ENCODE measurements around the gene SPEF1.

The SPEF1 gene

GRCh38 chr20:3783068-3783489 is 1.8 kb upstream of the SPEF1 start:
- H4K20me1 ChIP-seq (ENCODE audit: insufficient read depth, low read length), result no peaks in the 10 kb centered on the region
- peaks cover 7% of the 10 kb centered on the region for H3K27me3 ChIP-seq (ENCODE audit: insufficient read depth, low read length)
- H3K9ac ChIP-seq (ENCODE audit: low read length), result no peak overlapping the region
- H3K36me3 ChIP-seq (ENCODE audit: insufficient read depth, low read length), result peaks cover 4% of the 10 kb centered on the region
- peaks cover 53% of the 10 kb centered on the region for H3K4me1 ChIP-seq (ENCODE audit: insufficient read depth, low read length, severe bottlenecking)
- H3F3A ChIP-seq (ENCODE audit: insufficient read depth, low read length), result no peaks in the 10 kb centered on the region
- H3K9me2 ChIP-seq (ENCODE audit: low read depth, low read length), result no peaks in the 10 kb centered on the region
- no peak overlapping the region for H3K4me3 ChIP-seq (ENCODE audit: low read depth, low read length, poor library complexity, severe bottlenecking)
- no peak overlapping the region for H2AFZ ChIP-seq (ENCODE audit: low read length)
- no peak overlapping the region for H3K4me2 ChIP-seq (ENCODE audit: low read length)
- H3K9me3 ChIP-seq (ENCODE audit: low read length), result no peaks in the 10 kb centered on the region
- no peaks in the 10 kb centered on the region for H3K79me2 ChIP-seq (ENCODE audit: insufficient read depth, low read length)
- no peak for TF ChIP-seq EZH2 (IDR thresholded peaks at IDR 0.05; ENCODE audit: borderline replicate concordance, low read length)
- no peak for TF ChIP-seq CTCF (IDR thresholded peaks at IDR 0.05; ENCODE audit: low read length)
- no peak overlapping the region for H3K27ac ChIP-seq (ENCODE audit: low read depth, low read length, poor library complexity, severe bottlenecking)

- TF ChIP-seq EZH2 (IDR thresholded peaks at IDR 0.05; ENCODE audit: borderline replicate concordance, low read length) (no peak), CTCF (IDR thresholded peaks at IDR 0.05; ENCODE audit: low read length) (no peak)
- Histone ChIP-seq H3K79me2 (ENCODE audit: insufficient read depth, low read length) (no peaks in the 10 kb centered on the region), H3K9me2 (ENCODE audit: low read depth, low read length) (no peaks in the 10 kb centered on the region), H3K27me3 (ENCODE audit: insufficient read depth, low read length) (peaks cover 7% of the 10 kb centered on the region), H2AFZ (ENCODE audit: low read length) (no peak overlapping the region), H4K20me1 (ENCODE audit: insufficient read depth, low read length) (no peaks in the 10 kb centered on the region), H3K4me3 (ENCODE audit: low read depth, low read length, poor library complexity, severe bottlenecking) (no peak overlapping the region), H3K9ac (ENCODE audit: low read length) (no peak overlapping the region), H3K9me3 (ENCODE audit: low read length) (no peaks in the 10 kb centered on the region), H3K4me2 (ENCODE audit: low read length) (no peak overlapping the region), H3F3A (ENCODE audit: insufficient read depth, low read length) (no peaks in the 10 kb centered on the region), H3K4me1 (ENCODE audit: insufficient read depth, low read length, severe bottlenecking) (peaks cover 57% of the 10 kb centered on the region), H3K36me3 (ENCODE audit: insufficient read depth, low read length) (peaks cover 4% of the 10 kb centered on the region), H3K27ac (ENCODE audit: low read depth, low read length, poor library complexity, severe bottlenecking) (no peak overlapping the region)
Measured at GRCh38 chr20:3782597-3782996, 1.3 kb upstream of the SPEF1 start.

GRCh38 chr20:3778976-3779375 is 2.3 kb downstream of the SPEF1 start:
- H3K27ac ChIP-seq (ENCODE audit: low read depth, low read length, poor library complexity, severe bottlenecking), result no peak overlapping the region
- H3K9me2 ChIP-seq (ENCODE audit: low read depth, low read length), result no peaks in the 10 kb centered on the region
- H3K36me3 ChIP-seq (ENCODE audit: insufficient read depth, low read length), result no peaks in the 10 kb centered on the region
- H3K4me2 ChIP-seq (ENCODE audit: low read length), result no peak overlapping the region
- TF ChIP-seq EZH2 (IDR thresholded peaks at IDR 0.05; ENCODE audit: borderline replicate concordance, low read length) (no peak), CTCF (IDR thresholded peaks at IDR 0.05; ENCODE audit: low read length) (no peak)
- H3K79me2 ChIP-seq (ENCODE audit: insufficient read depth, low read length), result no peaks in the 10 kb centered on the region
- no peak overlapping the region for H3K4me3 ChIP-seq (ENCODE audit: low read depth, low read length, poor library complexity, severe bottlenecking)
- no peaks in the 10 kb centered on the region for H4K20me1 ChIP-seq (ENCODE audit: insufficient read depth, low read length)
- peaks cover 34% of the 10 kb centered on the region for H3K4me1 ChIP-seq (ENCODE audit: insufficient read depth, low read length, severe bottlenecking)
- H3F3A ChIP-seq (ENCODE audit: insufficient read depth, low read length), result no peaks in the 10 kb centered on the region
- peaks cover 7% of the 10 kb centered on the region for H3K27me3 ChIP-seq (ENCODE audit: insufficient read depth, low read length)
- H3K9ac ChIP-seq (ENCODE audit: low read length), result no peak overlapping the region
- no peak overlapping the region for H2AFZ ChIP-seq (ENCODE audit: low read length)
- H3K9me3 ChIP-seq (ENCODE audit: low read length), result no peaks in the 10 kb centered on the region
